AG08395 (cell line): ENCODE results near the gene CD53.
A peak's percentile ranks its signal among the peaks of the same experiment; 100 is the strongest.
"Not testable (repeated sequence)": the region's sequence is repeated elsewhere in the genome, so short reads cannot be mapped to it uniquely, and the experiment has no call there.

Experiments used
- DNase-seq: peaks from one replicate; pipeline ENCODE4 v3.0.0; 2012; ENCODE audit warnings: mixed read lengths, low spot score

The CD53 gene

GRCh38 chr1:110916669-110917306, 43.8 kb downstream of the CD53 start:
- peak; percentile 11 for DNase-seq

GRCh38 chr1:110918016-110918415, 45.1 kb downstream of the CD53 start:
- DNase-seq, result no peak

GRCh38 chr1:110921953-110922352, 49.0 kb downstream of the CD53 start:
- no peak for DNase-seq

GRCh38 chr1:110927484-110928075, 54.6 kb downstream of the CD53 start:
- DNase-seq, result no peak

- DNase-seq, result no peak
Observed at GRCh38 chr1:110928191-110928590, 55.2 kb downstream of the CD53 start.

- no peak for DNase-seq
Observed at GRCh38 chr1:110928904-110929303, 56.0 kb downstream of the CD53 start.

- DNase-seq, result not testable (repeated sequence)
Observed at GRCh38 chr1:110931097-110931496, 58.1 kb downstream of the CD53 start.

- DNase-seq, result no peak
Observed at GRCh38 chr1:110936567-110936966, 63.6 kb downstream of the CD53 start.

GRCh38 chr1:110944806-110945205, 71.9 kb downstream of the CD53 start:
- no peak for DNase-seq

GRCh38 chr1:110945626-110946025, 72.7 kb downstream of the CD53 start:
- no peak for DNase-seq

- DNase-seq, result peak; percentile 4
Observed at GRCh38 chr1:110948038-110948810, 75.3 kb downstream of the CD53 start.
